H9 (cell line): ENCODE data around the gene CUBN. TPM values are rescaled to one million over a fixed set of nuclear protein-coding genes. Genes with fewer than 3 reads are reported as not detected.

Experiments
- DNase-seq: peaks from one replicate; pipeline ENCODE4 v3.0.0-alpha.2; 2017
- H2AFZ ChIP-seq: one replicate; pipeline ENCODE4 v1.6.1; 2013; ENCODE audit warnings: mild to moderate bottlenecking, low read length, control low read depth, moderate library complexity
- H2AK5ac ChIP-seq: 2 replicates; pipeline ENCODE4 v1.6.1; 2013; ENCODE audit warnings: low read length, control low read depth, mixed read lengths; ENCODE audit not compliant: insufficient read length
- H2BK120ac ChIP-seq: one replicate; pipeline ENCODE4 v1.6.1; 2013; ENCODE audit warnings: low read depth, mild to moderate bottlenecking, low read length, control low read depth, inconsistent platforms; ENCODE audit not compliant: poor library complexity, severe bottlenecking
- H2BK12ac ChIP-seq: 2 replicates; pipeline ENCODE4 v1.6.1; 2013; ENCODE audit warnings: low read length, control low read depth, mixed read lengths, low read depth; ENCODE audit not compliant: insufficient read length
- H2BK15ac ChIP-seq: 2 replicates; pipeline ENCODE4 v1.6.1; 2013; ENCODE audit warnings: low read depth, low read length, control low read depth
- H2BK20ac ChIP-seq: one replicate; pipeline ENCODE4 v1.6.1; 2013; ENCODE audit warnings: low read depth, mild to moderate bottlenecking, low read length, control low read depth, inconsistent platforms; ENCODE audit not compliant: poor library complexity, severe bottlenecking
- H2BK5ac ChIP-seq: 2 replicates; pipeline ENCODE4 v1.6.1; 2013; ENCODE audit warnings: low read length, control low read depth, mixed read lengths; ENCODE audit not compliant: insufficient read length
- H3K14ac ChIP-seq: 2 replicates; pipeline ENCODE4 v1.6.1; 2013; ENCODE audit warnings: low read length, control low read depth; ENCODE audit not compliant: insufficient read depth
- H3K18ac ChIP-seq: 2 replicates; pipeline ENCODE4 v1.6.1; 2013; ENCODE audit warnings: low read depth, mild to moderate bottlenecking, mixed read lengths, low read length, control low read depth; ENCODE audit not compliant: insufficient read length
- H3K23ac ChIP-seq: 2 replicates; pipeline ENCODE4 v1.6.1; 2013; ENCODE audit warnings: low read length, control low read depth, mixed read lengths, low read depth; ENCODE audit not compliant: insufficient read length
- H3K23me2 ChIP-seq: 2 replicates; pipeline ENCODE4 v1.6.1; 2013; ENCODE audit warnings: low read depth, mild to moderate bottlenecking, mixed read lengths, low read length, control low read depth; ENCODE audit not compliant: insufficient read length, poor library complexity, severe bottlenecking
- H3K27ac ChIP-seq: 2 replicates; pipeline ENCODE4 v1.5.1; 2013; ENCODE audit warnings: low read length, control low read depth, mixed read lengths, low read depth; ENCODE audit not compliant: insufficient read length
- H3K27me3 ChIP-seq: 2 replicates; pipeline ENCODE4 v1.6.1; 2013; ENCODE audit warnings: low read length, control low read depth, inconsistent platforms; ENCODE audit not compliant: insufficient read depth
- H3K4ac ChIP-seq: 2 replicates; pipeline ENCODE4 v1.6.1; 2013; ENCODE audit warnings: low read depth, mild to moderate bottlenecking, control low read depth, inconsistent platforms, low read length, moderate library complexity
- H3K4me1 ChIP-seq: 2 replicates; pipeline ENCODE4 v1.6.1; 2013; ENCODE audit warnings: low read length, control low read depth, inconsistent platforms; ENCODE audit not compliant: insufficient read depth
- H3K4me2 ChIP-seq: 2 replicates; pipeline ENCODE4 v1.6.1; 2013; ENCODE audit warnings: low read length, control low read depth, mixed read lengths; ENCODE audit not compliant: insufficient read length, insufficient read depth
- H3K56ac ChIP-seq: 2 replicates; pipeline ENCODE4 v1.6.1; 2013; ENCODE audit warnings: low read depth, mild to moderate bottlenecking, mixed read lengths, low read length, control low read depth; ENCODE audit not compliant: insufficient read length
- H3K79me1 ChIP-seq: 2 replicates; pipeline ENCODE4 v1.6.1; 2013; ENCODE audit warnings: low read depth, mild to moderate bottlenecking, moderate library complexity, low read length, control low read depth, inconsistent platforms; ENCODE audit not compliant: insufficient read depth, poor library complexity, severe bottlenecking
- H3K79me2 ChIP-seq: 2 replicates; pipeline ENCODE4 v1.6.1; 2013; ENCODE audit warnings: low read length, control low read depth, inconsistent platforms; ENCODE audit not compliant: insufficient read depth
- H3K9ac ChIP-seq: 2 replicates; pipeline ENCODE4 v1.6.1; 2013; ENCODE audit warnings: low read length, control low read depth, mixed read lengths; ENCODE audit not compliant: insufficient read length; ENCODE audit errors: extremely low read depth
- H3K9me3 ChIP-seq: one replicate; pipeline ENCODE4 v1.6.1; 2013; ENCODE audit warnings: low read depth, low read length, inconsistent platforms; ENCODE audit not compliant: control insufficient read depth
- H3T11ph ChIP-seq: one replicate; pipeline ENCODE4 v1.6.1; 2013; ENCODE audit warnings: mild to moderate bottlenecking, low read length, control low read depth, inconsistent platforms
- H4K20me1 ChIP-seq: one replicate; pipeline ENCODE4 v1.6.1; 2013; ENCODE audit not compliant: control insufficient read depth, insufficient read length, insufficient read depth
- H4K5ac ChIP-seq: 2 replicates; pipeline ENCODE4 v1.6.1; 2013; ENCODE audit warnings: low read depth, mild to moderate bottlenecking, mixed read lengths, low read length, control low read depth; ENCODE audit not compliant: insufficient read length
- H4K8ac ChIP-seq: replicated peaks from 2 replicates; pipeline ENCODE4 v1.6.1; 2013; ENCODE audit warnings: low read length, control low read depth, mixed read lengths, low read depth; ENCODE audit not compliant: insufficient read length
- H4K91ac ChIP-seq: 2 replicates; pipeline ENCODE4 v1.6.1; 2013; ENCODE audit warnings: low read depth, mild to moderate bottlenecking, moderate library complexity, mixed read lengths, low read length, control low read depth; ENCODE audit not compliant: insufficient read length
- H3K27ac Mint-ChIP-seq, 3 experiments: 2 replicates in 2 of 3; 3 replicates in 1 of 3; pipeline ENCODE4 v1.8.0; 2020 to 2021; ENCODE audit warnings: mixed read lengths in 3 of 3, mild to moderate bottlenecking in 1 of 3, moderate library complexity in 1 of 3
- H3K27me3 Mint-ChIP-seq: 2 replicates; pipeline ENCODE4 v1.8.0; 2021; ENCODE audit warnings: low read depth, mild to moderate bottlenecking, moderate library complexity, mixed read lengths
- H3K36me3 Mint-ChIP-seq, 3 experiments: 2 replicates in 2 of 3; 3 replicates in 1 of 3; pipeline ENCODE4 v1.8.0; 2020 to 2021; ENCODE audit warnings: low read depth in 3 of 3, mixed read lengths in 3 of 3; ENCODE audit not compliant: insufficient read depth in 1 of 3
- H3K4me1 Mint-ChIP-seq, 2 experiments: 2 replicates each; pipeline ENCODE4 v1.8.0; 2020; ENCODE audit warnings: mixed read lengths in 2 of 2
- H3K4me3 Mint-ChIP-seq, 2 experiments: 2 replicates in 1 of 2; 3 replicates in 1 of 2; pipeline ENCODE4 v1.8.0; 2020 to 2021; ENCODE audit warnings: mild to moderate bottlenecking in 2 of 2, mixed read lengths in 2 of 2, moderate library complexity in 1 of 2
- H3K9me3 Mint-ChIP-seq, 2 experiments: 2 replicates in 1 of 2; 3 replicates in 1 of 2; pipeline ENCODE4 v1.8.0; 2020; ENCODE audit warnings: mild to moderate bottlenecking in 2 of 2, mixed read lengths in 2 of 2, moderate library complexity in 1 of 2
- total RNA-seq: library from RNA; stranded (reverse); gene quantifications from 2 replicates; pipeline ENCODE4 v1.2.1, GENCODE V29; 2021
- TF ChIP-seq, protein P1 (sequence below): fragments of 200-600 bp; sonication (generic); conservative IDR thresholded peaks from 3 replicates; pipeline ENCODE4 v1.8.0; 2021; ENCODE audit warnings: antibody characterized with exemption, mild to moderate bottlenecking

CUBN gene
- total RNA-seq, 1 experiment from 2014 or later = 0.26 TPM

- no peak overlapping the region for H2AFZ ChIP-seq
These were observed 24.5 kb upstream of the CUBN start for GRCh38 chr10:17154116-17154515.

More at GRCh38 chr10:17154116-17154515, 24.5 kb upstream of the CUBN start:
- DNase-seq = no peak
- Histone ChIP-seq H2AK5ac (no peak overlapping the region), H2BK15ac (no peak overlapping the region), H4K5ac (no peak overlapping the region), H3K4me2 (no peak overlapping the region), H3K23me2 (no peaks in the 10 kb centered on the region), H2BK5ac (no peak overlapping the region), H2BK120ac (no peak overlapping the region), H3K56ac (no peak overlapping the region), H3K4ac (no peak overlapping the region), H2BK12ac (no peak overlapping the region), H3K14ac (no peak overlapping the region), H3K27ac (no peak overlapping the region), H3K18ac (no peak overlapping the region), H4K8ac (no peak overlapping the region), H4K91ac (no peak overlapping the region), H3K9ac (no peak overlapping the region), H2BK20ac (no peak overlapping the region), H3K9me3 (no peaks in the 10 kb centered on the region), H3K27me3 (no peaks in the 10 kb centered on the region), H3T11ph (no peak overlapping the region), H3K79me1 (no peaks in the 10 kb centered on the region), H4K20me1 (no peaks in the 10 kb centered on the region), H3K4me1 (no peaks in the 10 kb centered on the region), H3K79me2 (no peaks in the 10 kb centered on the region), H3K23ac (no peak overlapping the region)
- TF ChIP-seq, protein P1, sequence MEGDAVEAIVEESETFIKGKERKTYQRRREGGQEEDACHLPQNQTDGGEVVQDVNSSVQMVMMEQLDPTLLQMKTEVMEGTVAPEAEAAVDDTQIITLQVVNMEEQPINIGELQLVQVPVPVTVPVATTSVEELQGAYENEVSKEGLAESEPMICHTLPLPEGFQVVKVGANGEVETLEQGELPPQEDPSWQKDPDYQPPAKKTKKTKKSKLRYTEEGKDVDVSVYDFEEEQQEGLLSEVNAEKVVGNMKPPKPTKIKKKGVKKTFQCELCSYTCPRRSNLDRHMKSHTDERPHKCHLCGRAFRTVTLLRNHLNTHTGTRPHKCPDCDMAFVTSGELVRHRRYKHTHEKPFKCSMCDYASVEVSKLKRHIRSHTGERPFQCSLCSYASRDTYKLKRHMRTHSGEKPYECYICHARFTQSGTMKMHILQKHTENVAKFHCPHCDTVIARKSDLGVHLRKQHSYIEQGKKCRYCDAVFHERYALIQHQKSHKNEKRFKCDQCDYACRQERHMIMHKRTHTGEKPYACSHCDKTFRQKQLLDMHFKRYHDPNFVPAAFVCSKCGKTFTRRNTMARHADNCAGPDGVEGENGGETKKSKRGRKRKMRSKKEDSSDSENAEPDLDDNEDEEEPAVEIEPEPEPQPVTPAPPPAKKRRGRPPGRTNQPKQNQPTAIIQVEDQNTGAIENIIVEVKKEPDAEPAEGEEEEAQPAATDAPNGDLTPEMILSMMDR = no peak
- Mint-ChIP-seq H3K4me1 (no peaks in the 10 kb centered on the region), H3K36me3 (no peaks in the 10 kb centered on the region), H3K27me3 (no peaks in the 10 kb centered on the region), H3K9me3 (no peaks in the 10 kb centered on the region), H3K4me3 (no peak overlapping the region), H3K27ac (no peak overlapping the region)
